Stimulated activated naive B cell treated with anti-CD40 and anti-IgM and Interleukin-4, amounts not matched to agents 10 μg/mL and 1 μg/mL and 100 μg/mL, for 72 hours (primary cell): ENCODE results near the gene ARVCF.

ENCODE experiments used
- ATAC-seq, 2 donors: fragments of 150-1000 bp; cut with Tn5 transposase; replicated peaks; 2 replicates each; pipeline ENCODE4 v1.10.0; 2021; ENCODE audit warnings: moderate library complexity in 1 of 2
- DNase-seq: peaks from one replicate; pipeline ENCODE4 v3.0.0; 2021
- H3K27ac Mint-ChIP-seq: one replicate; pipeline ENCODE4 v1.8.0; 2022; ENCODE audit warnings: mild to moderate bottlenecking, mixed read lengths
- H3K27me3 Mint-ChIP-seq, 2 donors: one replicate each; pipeline ENCODE4 v1.8.0; 2022; ENCODE audit warnings: mixed read lengths in 2 of 2
- H3K36me3 Mint-ChIP-seq, 2 donors: one replicate each; pipeline ENCODE4 v1.8.0; 2022; ENCODE audit warnings: mixed read lengths in 2 of 2, mild to moderate bottlenecking in 1 of 2
- H3K4me1 Mint-ChIP-seq, 2 donors: one replicate each; pipeline ENCODE4 v1.8.0; 2022; ENCODE audit warnings: mixed read lengths in 2 of 2, mild to moderate bottlenecking in 1 of 2
- H3K4me3 Mint-ChIP-seq, 2 donors: one replicate each; pipeline ENCODE4 v1.8.0; 2022; ENCODE audit warnings: mild to moderate bottlenecking in 2 of 2, mixed read lengths in 2 of 2, moderate library complexity in 1 of 2
- H3K9me3 Mint-ChIP-seq, 2 donors: one replicate each; pipeline ENCODE4 v1.8.0; 2022; ENCODE audit warnings: mixed read lengths in 2 of 2, mild to moderate bottlenecking in 1 of 2

Gene ARVCF

DNA sequence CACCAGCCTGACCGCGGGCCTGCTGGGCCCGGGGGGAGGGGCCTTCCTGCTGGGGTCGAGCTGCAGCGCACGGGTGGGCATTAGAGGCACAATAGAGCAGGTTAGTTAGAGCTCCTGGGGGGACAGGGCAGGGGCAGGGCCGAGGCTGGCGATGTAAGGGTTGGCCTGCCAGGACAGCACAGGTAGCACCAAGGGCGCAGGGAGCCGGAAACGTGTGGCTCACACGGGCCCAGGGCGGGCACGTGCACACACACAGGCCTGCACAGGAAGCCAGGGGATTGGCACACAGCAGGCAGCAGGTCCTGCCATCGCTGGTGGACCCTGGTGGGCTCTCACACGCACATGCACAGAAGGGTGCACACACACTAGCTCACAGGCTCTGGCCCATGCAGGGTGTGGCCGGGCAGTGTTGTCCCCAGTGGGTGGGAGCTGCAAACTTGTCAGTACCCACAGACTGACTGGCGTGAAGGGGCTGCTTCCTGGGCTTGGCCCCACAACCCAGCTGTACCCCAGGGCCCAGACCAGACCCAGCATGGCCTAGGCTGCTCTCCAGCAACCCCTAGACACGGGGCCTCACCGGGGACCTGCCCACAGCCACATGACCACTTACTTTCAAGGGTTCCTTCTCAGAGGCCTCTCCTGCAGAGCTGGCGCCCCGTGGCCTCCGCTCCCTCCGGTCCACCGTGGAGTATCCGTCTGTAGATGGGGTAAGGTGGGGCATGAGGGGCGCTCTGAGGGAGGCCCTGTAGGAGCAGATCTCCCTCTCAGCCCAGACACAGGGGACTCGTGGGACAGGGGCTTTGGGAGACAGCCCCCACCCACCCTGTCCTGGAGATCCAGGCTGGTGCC, 45.1 kb downstream of the ARVCF start:
- Mint-ChIP-seq H3K27me3 (peaks cover 8 to 20% of the 10 kb centered on the region in 2 donors), H3K4me1 (peaks cover 12 to 17% of the 10 kb centered on the region in 2 donors), H3K4me3 (no peak overlapping the region), H3K36me3 (peaks cover 7 to 11% of the 10 kb centered on the region in 2 donors), H3K9me3 (no peaks in the 10 kb centered on the region), H3K27ac (no peak overlapping the region)
- ATAC-seq, result peak in 1 of 2 donors; percentile 4
- DNase-seq, result no peak

DNA sequence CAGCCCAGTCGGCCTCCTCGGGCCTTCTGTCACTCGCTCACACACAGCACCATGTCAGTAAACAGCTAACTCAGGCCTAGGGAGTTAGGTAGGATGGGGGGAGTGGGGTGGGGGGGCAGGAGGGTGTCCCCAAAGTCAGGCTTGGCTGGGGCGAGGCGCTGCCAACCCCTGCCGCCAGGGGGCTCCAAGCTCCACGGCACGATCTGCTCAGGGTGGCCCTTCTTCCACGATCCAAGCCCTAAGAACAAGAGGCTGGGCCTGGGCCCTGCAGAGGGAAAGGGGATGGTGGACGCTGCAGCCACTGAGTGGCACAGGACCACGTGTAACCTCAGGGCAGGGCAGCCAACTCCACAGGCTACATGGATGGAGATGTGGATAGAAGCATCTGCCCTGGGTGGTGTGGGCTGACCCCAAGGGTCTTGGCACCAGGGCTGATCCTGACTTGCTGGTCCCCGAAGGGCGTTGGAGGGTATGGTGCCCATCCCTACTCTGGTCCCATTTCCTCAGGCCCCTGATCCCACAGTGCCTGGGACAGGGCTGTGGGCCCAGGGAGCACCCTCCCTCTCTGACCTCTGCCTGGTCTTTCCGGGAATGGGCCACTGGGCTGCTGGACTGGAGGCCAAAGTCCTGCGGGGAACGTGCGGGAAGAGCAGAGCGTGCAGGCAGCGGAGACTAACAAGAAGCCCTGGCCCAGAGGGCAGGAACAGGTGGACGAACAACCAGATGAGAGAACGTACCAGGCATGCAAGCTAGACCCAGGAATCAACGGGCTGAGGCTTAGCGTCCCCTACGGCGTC, 45.9 kb downstream of the ARVCF start:
- ATAC-seq (peak; percentile 79 to 82), DNase-seq (peak; percentile 52)
- Mint-ChIP-seq H3K27ac (no peak overlapping the region), H3K36me3 (peaks cover 10 to 17% of the 10 kb centered on the region in 2 donors), H3K27me3 (peaks cover 8 to 20% of the 10 kb centered on the region in 2 donors), H3K4me3 (no peak overlapping the region), H3K9me3 (no peaks in the 10 kb centered on the region), H3K4me1 (peaks cover 12 to 17% of the 10 kb centered on the region in 2 donors)

DNA sequence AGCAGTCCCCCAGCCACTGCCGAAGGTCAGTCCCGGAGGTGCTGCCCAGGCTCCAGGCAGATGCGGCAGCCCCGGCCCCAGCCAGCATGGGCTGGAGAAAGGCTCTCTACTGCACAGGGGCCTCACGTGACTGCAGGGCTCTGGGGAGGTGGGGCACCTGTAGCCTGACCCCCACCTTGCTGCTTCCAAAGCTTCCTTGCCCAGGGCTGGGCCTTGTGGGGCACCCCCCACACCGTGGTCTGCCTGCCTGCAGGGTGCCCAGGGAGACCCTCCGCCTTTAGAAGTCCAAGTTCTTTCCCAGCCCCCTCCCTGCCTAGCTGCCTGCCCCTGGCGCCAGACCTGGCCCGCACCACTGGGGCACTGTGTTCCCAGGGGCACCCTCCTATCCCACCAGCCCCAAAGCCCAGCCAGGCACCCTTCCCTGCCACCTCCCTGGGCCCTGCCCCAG, 46.6 kb downstream of the ARVCF start:
- Mint-ChIP-seq H3K36me3 (peaks cover 13 to 21% of the 10 kb centered on the region in 2 donors), H3K4me1 (peaks cover 8 to 12% of the 10 kb centered on the region in 2 donors), H3K27me3 (peaks cover 3 to 15% of the 10 kb centered on the region in 2 donors), H3K4me3 (no peak overlapping the region), H3K9me3 (no peaks in the 10 kb centered on the region), H3K27ac (no peak overlapping the region)
- DNase-seq (no peak), ATAC-seq (no peak)

DNA sequence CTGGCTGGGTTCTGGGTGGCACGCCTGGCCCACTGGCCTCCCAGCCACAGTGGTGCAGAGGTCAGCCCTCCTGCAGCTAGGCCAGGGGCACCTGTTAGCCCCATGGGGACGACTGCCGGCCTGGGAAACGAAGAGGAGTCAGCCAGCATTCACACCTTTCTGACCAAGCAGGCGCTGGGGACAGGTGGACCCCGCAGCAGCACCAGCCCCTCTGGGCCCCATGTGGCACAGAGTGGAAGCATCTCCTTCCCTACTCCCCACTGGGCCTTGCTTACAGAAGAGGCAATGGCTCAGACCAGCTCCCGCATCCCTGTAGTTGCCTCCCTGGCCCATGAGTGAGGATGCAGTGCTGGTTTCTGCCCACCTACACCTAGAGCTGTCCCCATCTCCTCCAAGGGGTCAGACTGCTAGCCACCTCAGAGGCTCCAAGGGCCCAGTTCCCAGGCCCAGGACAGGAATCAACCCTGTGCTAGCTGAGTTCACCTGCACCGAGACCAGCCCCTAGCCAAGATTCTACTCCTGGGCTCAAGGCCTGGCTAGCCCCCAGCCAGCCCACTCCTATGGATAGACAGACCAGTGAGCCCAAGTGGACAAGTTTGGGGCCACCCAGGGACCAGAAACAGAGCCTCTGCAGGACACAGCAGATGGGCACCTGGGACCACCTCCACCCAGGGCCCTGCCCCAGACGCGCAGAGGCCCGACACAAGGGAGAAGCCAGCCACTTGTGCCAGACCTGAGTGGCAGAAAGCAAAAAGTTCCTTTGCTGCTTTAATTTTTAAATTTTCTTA, 47.3 kb downstream of the ARVCF start:
- Mint-ChIP-seq H3K4me3 (no peak overlapping the region), H3K27ac (peak overlapping the region; percentile 37), H3K9me3 (no peaks in the 10 kb centered on the region), H3K36me3 (peaks cover 18 to 28% of the 10 kb centered on the region in 2 donors), H3K4me1 (peaks cover 7% of the 10 kb centered on the region in 2 donors), H3K27me3 (peaks cover 0 to 8% of the 10 kb centered on the region in 2 donors)
- ATAC-seq (no peak), DNase-seq (no peak)

DNA sequence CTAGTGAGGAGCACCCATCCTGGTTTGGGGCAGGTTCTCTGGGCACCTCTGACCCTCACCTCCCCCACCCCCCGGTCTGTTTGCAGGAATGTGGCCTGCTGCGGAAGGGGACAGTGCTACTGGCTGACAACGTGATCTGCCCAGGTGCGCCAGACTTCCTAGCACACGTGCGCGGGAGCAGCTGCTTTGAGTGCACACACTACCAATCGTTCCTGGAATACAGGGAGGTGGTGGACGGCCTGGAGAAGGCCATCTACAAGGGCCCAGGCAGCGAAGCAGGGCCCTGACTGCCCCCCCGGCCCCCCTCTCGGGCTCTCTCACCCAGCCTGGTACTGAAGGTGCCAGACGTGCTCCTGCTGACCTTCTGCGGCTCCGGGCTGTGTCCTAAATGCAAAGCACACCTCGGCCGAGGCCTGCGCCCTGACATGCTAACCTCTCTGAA, 48.2 kb downstream of the ARVCF start:
- Mint-ChIP-seq H3K36me3 (peaks cover 23 to 34% of the 10 kb centered on the region in 2 donors), H3K27me3 (no peaks in the 10 kb centered on the region), H3K9me3 (no peaks in the 10 kb centered on the region), H3K4me3 (no peak overlapping the region), H3K27ac (peak overlapping the region; percentile 37), H3K4me1 (peaks cover 7% of the 10 kb centered on the region in 2 donors)
- no peak for ATAC-seq
- DNase-seq, result no peak

DNA sequence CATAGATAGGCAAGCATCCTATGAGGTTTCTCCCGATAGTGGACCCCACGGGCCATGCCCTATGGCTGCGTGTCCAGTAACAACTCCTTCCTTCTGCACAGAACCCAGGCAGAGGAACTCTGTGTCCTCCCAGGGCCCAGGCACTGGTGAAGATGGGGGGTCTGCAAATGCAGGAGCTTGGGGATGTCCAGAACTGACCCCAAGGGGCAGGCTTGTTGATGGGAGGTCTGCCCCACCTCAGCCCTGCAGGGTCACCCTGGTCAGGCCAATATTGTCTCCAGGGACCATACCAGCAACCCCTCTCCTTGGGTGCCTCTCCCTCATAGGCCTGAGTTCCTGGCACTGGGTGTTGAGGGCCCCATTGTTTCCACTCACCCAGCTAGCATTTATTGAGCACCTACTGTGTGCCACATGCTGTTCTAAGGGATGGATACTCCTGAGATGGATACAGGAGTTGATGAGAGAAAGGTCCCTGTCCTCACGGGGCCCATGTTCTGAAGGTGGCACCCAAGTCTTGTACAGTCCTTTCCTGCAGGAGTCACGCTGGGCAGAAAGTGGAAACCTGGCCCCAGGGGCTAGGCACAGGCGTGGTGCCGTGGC, 48.7 kb downstream of the ARVCF start:
- no peak for ATAC-seq
- no peak overlapping the region for H3K27ac Mint-ChIP-seq
- DNase-seq, result no peak
- no peak overlapping the region for H3K4me3 Mint-ChIP-seq
- H3K9me3 Mint-ChIP-seq, result no peaks in the 10 kb centered on the region
- H3K36me3 Mint-ChIP-seq, result peaks cover 25 to 39% of the 10 kb centered on the region in 2 donors
- no peaks in the 10 kb centered on the region for H3K27me3 Mint-ChIP-seq
- H3K4me1 Mint-ChIP-seq, result peaks cover 7% of the 10 kb centered on the region in 2 donors

DNA sequence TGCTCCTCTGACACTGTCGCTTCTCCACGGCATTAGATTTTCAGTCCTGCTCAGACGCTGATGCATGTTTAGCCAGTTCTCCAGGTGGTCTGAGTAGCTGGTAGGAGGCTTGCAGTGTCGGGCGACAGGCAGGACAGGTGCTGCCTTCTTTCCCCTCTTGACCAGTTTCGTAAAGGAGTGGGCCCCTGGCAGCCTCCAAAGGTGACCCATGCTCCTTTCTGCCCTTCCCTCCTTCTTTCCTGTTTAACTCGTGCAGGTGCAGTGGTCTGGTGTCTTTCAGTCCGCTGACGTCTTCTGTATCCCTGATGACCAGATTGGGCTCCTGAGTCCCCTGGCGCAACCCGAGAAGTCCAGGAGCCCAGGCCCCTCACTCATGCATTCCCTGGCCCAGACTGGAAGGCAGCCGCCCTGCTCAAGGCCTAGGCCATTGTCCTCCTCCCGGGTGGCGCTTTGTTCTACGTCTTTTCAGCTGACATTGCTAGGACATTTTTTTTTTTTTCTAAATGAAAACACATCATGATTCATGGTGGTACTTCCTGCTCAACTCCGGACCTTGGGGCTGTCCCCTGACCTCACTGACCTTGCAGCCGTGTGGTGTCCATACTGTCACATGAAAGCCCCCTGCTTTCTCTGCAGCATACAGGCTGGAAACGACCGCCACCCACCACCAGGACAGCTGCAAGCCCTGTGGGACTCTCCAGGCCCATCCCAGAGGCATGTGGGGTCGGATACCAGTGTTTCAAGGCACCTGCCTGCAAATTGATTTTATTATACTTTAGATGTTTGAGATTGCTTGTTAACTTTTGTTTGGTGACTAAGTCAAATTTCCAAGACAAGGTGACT, 49.5 kb downstream of the ARVCF start:
- Mint-ChIP-seq H3K27ac (no peak overlapping the region), H3K36me3 (peaks cover 25 to 40% of the 10 kb centered on the region in 2 donors), H3K9me3 (no peaks in the 10 kb centered on the region)

DNA sequence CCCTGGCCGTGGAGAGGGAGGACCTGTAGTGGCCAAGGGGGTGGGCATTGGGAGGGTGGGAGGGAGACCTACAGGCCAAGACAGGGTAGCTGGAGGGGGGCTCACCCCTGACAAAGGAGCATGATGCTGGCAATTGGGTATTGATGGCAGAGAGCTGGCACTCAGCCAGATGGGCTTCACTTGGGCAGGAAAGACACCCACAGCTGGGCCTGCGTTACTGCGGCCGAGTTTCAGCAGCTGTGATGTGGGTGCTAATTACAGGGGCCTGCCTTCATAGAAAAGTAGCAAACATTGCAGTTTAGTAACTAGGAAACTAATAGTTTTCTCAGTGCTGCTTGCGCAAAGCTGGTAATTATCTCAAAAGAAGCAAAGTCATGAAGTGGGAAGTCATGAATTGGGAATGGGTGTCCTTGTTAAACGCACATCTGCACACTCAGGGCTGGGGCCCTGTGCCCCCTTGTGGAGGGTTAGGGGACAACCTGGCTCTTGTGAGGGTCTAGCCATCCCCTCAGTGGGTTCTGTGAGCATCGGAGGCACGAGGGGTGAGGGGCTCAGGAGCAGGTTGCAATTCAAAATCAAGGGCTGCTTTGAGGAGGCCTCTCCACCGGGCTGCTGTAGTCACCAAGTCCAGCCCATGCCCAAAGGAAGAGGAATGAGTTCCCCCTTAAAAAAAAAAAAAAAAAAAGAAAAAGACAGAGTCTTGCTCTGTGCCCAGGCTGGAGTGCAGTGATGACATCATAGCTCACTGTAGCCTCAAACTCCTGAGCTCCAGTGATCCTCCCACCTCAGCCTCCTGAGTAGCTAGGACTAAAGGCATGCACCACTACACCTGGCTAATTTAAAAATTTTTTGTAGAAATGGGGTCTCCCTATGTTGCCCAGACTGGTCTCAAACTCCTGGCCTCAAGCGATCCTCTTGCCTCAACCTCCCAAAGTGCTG, 50.6 kb downstream of the ARVCF start:
- Mint-ChIP-seq H3K4me3 (no peak overlapping the region), H3K27ac (peak overlapping the region; percentile 31), H3K9me3 (no peaks in the 10 kb centered on the region), H3K27me3 (no peaks in the 10 kb centered on the region), H3K36me3 (peaks cover 27 to 40% of the 10 kb centered on the region in 2 donors), H3K4me1 (peaks cover 7 to 17% of the 10 kb centered on the region in 2 donors)
- ATAC-seq, result no peak
- no peak for DNase-seq

More for the DNA sequence above, 49.5 kb downstream of the ARVCF start:
- DNase-seq (no peak), ATAC-seq (no peak)
- H3K27me3 Mint-ChIP-seq, result no peaks in the 10 kb centered on the region
- peaks cover 7 to 8% of the 10 kb centered on the region in 2 donors for H3K4me1 Mint-ChIP-seq
- no peak overlapping the region for H3K4me3 Mint-ChIP-seq

DNA sequence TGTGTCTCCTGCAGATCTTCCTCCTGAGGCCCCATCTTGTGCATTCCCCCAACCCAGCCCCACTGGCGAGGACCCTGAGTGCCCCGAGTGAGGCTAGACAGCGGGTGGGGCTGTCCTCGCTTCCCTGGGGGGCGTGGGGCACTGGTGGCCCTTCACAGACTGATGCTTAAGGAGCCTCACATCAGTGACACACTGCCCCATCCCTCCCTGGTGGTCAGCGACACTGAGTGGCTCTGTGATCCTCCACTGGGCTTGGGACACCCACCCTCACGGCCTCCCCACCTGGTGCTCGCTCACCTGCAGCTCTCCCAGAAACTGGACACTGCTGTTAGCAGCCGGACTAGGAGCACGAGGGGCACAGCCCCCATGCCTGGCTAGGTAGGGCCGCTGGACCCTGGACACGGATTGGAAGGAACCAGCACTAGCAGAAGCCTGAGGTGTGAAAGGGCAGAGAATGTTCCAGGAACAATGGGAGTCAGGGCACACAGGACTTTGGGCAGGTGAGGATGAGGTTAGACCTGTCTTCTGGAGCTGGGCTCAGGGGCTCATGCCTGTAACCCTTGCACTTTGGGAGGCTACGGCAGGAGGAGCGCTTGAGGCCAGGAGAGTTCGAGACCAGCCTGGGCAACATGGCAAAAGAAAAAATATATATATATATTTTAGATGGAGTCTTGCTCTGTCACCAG, 51.8 kb downstream of the ARVCF start:
- no peak overlapping the region for H3K27ac Mint-ChIP-seq
- ATAC-seq (no peak), DNase-seq (no peak)
- H3K27me3 Mint-ChIP-seq, result no peaks in the 10 kb centered on the region
- H3K36me3 Mint-ChIP-seq, result peaks cover 28 to 40% of the 10 kb centered on the region in 2 donors
- peaks cover 5 to 17% of the 10 kb centered on the region in 2 donors for H3K4me1 Mint-ChIP-seq
- no peaks in the 10 kb centered on the region for H3K9me3 Mint-ChIP-seq
- no peak overlapping the region for H3K4me3 Mint-ChIP-seq

DNA sequence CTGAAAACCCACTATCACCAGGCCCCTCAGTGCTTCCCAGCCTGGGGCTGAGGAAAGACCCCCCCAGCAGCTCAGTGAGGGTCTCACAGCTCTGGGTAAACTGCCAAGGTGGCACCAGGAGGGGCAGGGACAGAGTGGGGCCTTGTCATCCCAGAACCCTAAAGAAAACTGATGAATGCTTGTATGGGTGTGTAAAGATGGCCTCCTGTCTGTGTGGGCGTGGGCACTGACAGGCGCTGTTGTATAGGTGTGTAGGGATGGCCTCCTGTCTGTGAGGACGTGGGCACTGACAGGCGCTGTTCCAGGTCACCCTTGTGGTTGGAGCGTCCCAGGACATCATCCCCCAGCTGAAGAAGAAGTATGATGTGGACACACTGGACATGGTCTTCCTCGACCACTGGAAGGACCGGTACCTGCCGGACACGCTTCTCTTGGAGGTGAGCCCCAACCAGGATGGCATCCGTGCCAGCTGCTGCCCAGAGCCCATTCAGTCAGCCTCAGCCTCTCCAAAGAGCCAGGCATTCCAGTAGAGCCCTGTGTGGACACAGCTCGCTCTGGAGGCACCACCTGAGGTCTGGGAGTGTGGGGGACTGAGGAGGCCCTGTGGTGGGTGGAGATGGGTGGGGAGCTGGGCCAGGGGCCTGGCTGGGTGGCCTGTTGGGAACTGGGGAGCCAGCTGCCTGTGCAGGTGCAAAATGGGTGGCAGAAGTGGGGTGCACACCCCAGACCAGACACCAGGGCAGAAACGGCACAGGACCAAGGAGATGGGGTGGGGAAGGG, 52.6 kb downstream of the ARVCF start:
- DNase-seq (no peak), ATAC-seq (no peak)
- no peaks in the 10 kb centered on the region for H3K27me3 Mint-ChIP-seq
- H3K4me1 Mint-ChIP-seq, result peaks cover 6 to 22% of the 10 kb centered on the region in 2 donors
- no peak overlapping the region for H3K4me3 Mint-ChIP-seq
- no peak overlapping the region for H3K27ac Mint-ChIP-seq
- peaks cover 31 to 40% of the 10 kb centered on the region in 2 donors for H3K36me3 Mint-ChIP-seq
- H3K9me3 Mint-ChIP-seq, result no peaks in the 10 kb centered on the region
